HFFc6 (cell line): ENCODE data around the gene TAPBPL. TPM values are rescaled to one million over a fixed set of nuclear protein-coding genes. Genes with fewer than 3 reads are reported as not detected.
"Not testable (repeated sequence)": the region's sequence is repeated elsewhere in the genome, so short reads cannot be mapped to it uniquely, and the experiment has no call there.

Experiments used
- DNase-seq: peaks from one replicate; pipeline ENCODE4 v3.0.0-alpha.2; 2018
- H3K27ac Mint-ChIP-seq: 2 replicates; pipeline ENCODE4 v1.8.0; 2020; ENCODE audit warnings: mild to moderate bottlenecking, mixed read lengths
- H3K27me3 Mint-ChIP-seq: 2 replicates; pipeline ENCODE4 v1.8.0; 2021; ENCODE audit warnings: mild to moderate bottlenecking, moderate library complexity, mixed read lengths; ENCODE audit not compliant: insufficient read depth
- H3K36me3 Mint-ChIP-seq: 2 replicates; pipeline ENCODE4 v1.8.0; 2021; ENCODE audit warnings: low read depth, mixed read lengths
- H3K4me1 Mint-ChIP-seq: 2 replicates; pipeline ENCODE4 v1.8.0; 2020; ENCODE audit warnings: low read depth, mixed read lengths
- H3K4me3 Mint-ChIP-seq: 2 replicates; pipeline ENCODE4 v1.8.0; 2020; ENCODE audit warnings: mild to moderate bottlenecking, moderate library complexity, mixed read lengths
- H3K9me3 Mint-ChIP-seq: 2 replicates; pipeline ENCODE4 v1.8.0; 2020; ENCODE audit warnings: mild to moderate bottlenecking, mixed read lengths
- total RNA-seq, 6 experiments: library from RNA; stranded (reverse); fragmentation: NEBNext Ultra II Directional; extraction: Animal tissue kit (Norgen Biotek cat#: 25700); gene quantifications; 2 replicates in 1 of 6; 3 replicates in 5 of 6; pipeline ENCODE4 v1.2.3, GENCODE V29; 2021
- TF ChIP-seq, protein P1 (sequence below): fragments of 200-600 bp; sonication (generic); IDR thresholded peaks from 2 replicates; pipeline ENCODE4 v1.5.0; 2021; ENCODE audit warnings: antibody characterized with exemption, mild to moderate bottlenecking

TAPBPL gene
- total RNA-seq, 6 experiments from 2014 or later = 4.3 to 8.2 (median 6.5) TPM

GRCh38 chr12:6463216-6463615 is 11.4 kb downstream of the TAPBPL start:
- H3K4me1 Mint-ChIP-seq = peaks cover 14% of the 10 kb centered on the region
- TF ChIP-seq, protein P1, sequence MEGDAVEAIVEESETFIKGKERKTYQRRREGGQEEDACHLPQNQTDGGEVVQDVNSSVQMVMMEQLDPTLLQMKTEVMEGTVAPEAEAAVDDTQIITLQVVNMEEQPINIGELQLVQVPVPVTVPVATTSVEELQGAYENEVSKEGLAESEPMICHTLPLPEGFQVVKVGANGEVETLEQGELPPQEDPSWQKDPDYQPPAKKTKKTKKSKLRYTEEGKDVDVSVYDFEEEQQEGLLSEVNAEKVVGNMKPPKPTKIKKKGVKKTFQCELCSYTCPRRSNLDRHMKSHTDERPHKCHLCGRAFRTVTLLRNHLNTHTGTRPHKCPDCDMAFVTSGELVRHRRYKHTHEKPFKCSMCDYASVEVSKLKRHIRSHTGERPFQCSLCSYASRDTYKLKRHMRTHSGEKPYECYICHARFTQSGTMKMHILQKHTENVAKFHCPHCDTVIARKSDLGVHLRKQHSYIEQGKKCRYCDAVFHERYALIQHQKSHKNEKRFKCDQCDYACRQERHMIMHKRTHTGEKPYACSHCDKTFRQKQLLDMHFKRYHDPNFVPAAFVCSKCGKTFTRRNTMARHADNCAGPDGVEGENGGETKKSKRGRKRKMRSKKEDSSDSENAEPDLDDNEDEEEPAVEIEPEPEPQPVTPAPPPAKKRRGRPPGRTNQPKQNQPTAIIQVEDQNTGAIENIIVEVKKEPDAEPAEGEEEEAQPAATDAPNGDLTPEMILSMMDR = no peak
- H3K9me3 Mint-ChIP-seq = no peaks in the 10 kb centered on the region
- peaks cover 3% of the 10 kb centered on the region for H3K27me3 Mint-ChIP-seq
- no peak overlapping the region for H3K4me3 Mint-ChIP-seq
- no peak for DNase-seq
- H3K36me3 Mint-ChIP-seq = peaks cover 33% of the 10 kb centered on the region
- no peak overlapping the region for H3K27ac Mint-ChIP-seq

GRCh38 chr12:6463858-6464257 is 12.0 kb downstream of the TAPBPL start:
- Mint-ChIP-seq H3K27me3 (peaks cover 6% of the 10 kb centered on the region), H3K36me3 (peaks cover 33% of the 10 kb centered on the region), H3K27ac (no peak overlapping the region), H3K4me1 (peaks cover 21% of the 10 kb centered on the region), H3K4me3 (no peak overlapping the region), H3K9me3 (no peaks in the 10 kb centered on the region)
- TF ChIP-seq, protein P1 = no peak
- no peak for DNase-seq

DNA sequence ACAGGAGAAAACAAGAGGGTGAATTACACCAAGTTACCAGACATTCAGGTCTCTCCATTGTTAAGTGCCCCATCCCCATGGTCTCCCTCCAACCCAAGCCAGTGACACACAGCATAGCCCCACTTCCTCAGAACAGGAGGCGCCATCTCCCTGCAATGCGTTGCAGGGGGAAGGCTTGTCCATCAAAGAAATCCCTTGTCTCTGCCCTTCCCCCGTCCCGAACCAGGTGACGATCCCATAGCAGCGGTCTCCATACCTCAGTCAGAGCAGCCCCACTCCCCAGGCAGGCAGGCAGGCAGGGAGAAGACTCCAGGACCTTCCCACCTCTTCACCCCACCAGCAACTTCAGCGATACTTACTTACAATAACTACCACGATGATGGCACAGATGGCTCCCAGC is 12.7 kb downstream of the TAPBPL start:
- peaks cover 32% of the 10 kb centered on the region for H3K36me3 Mint-ChIP-seq
- DNase-seq = no peak
- TF ChIP-seq, protein P1 = no peak
- no peaks in the 10 kb centered on the region for H3K9me3 Mint-ChIP-seq
- peaks cover 27% of the 10 kb centered on the region for H3K4me1 Mint-ChIP-seq
- no peak overlapping the region for H3K27ac Mint-ChIP-seq
- no peak overlapping the region for H3K4me3 Mint-ChIP-seq
- H3K27me3 Mint-ChIP-seq = peaks cover 6% of the 10 kb centered on the region

DNA sequence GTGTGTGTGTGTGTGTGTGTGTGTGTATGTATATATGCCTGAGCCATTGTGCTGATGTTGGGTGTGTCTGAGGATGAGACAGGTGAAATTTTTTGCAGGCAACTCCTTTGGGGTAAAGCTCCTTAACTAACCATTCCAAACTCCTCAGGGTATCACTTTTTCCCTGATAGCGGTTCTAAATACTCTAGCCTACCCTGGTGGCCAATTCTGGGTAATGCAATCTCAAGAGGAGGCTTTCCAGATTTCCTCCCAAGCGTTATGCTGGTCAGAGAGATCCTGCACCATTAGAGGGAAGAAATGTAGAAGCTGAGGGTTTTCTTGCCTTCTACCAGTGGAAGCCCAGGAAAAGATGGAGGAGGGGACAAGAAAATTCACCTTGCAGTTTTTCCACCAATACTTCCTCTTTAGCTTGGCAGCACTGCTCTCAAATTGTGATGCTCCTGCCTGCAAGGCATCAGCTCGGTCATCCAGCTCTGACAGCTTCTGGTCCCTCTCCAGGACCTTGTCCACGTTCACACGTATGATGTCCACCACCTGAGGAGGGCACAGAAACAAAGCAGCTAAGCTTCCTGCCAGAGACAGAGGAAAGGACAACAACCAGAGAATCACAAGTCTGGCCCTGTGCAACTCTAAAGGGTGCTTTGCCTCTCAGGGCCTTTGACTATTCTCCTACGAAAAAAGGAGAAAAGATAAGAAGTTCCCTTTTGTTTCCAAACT is 13.8 kb downstream of the TAPBPL start:
- Mint-ChIP-seq H3K27ac (peak overlapping the region; percentile 38; the same call in 1 of the 2 replicates), H3K27me3 (peaks cover 6% of the 10 kb centered on the region), H3K36me3 (peaks cover 32% of the 10 kb centered on the region), H3K4me3 (no peak overlapping the region), H3K4me1 (peaks cover 32% of the 10 kb centered on the region), H3K9me3 (no peaks in the 10 kb centered on the region)
- TF ChIP-seq, protein P1 = peak; percentile 89
- peak; percentile 65 for DNase-seq

DNA sequence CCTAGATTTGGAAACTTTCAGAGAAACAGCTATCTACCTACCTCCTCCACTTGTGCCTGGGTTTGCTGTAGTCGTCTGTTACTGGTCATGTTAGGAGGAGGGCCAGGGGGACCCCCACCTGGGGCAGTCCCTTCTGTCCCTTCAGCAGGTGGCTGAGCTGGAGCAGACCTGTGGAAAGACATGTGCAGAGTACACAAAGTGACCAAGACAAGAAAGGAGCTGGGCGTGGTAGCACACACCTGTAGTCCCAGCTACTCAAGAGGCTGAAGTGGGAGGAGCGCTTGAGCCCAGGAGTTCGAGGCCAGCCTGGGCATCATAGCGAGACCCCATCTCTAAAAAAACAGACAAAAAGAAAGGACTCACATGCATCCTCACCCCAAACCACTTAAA is 14.3 kb downstream of the TAPBPL start:
- no peaks in the 10 kb centered on the region for H3K9me3 Mint-ChIP-seq
- TF ChIP-seq, protein P1 = no peak
- H3K27ac Mint-ChIP-seq = no peak overlapping the region
- H3K4me1 Mint-ChIP-seq = peaks cover 36% of the 10 kb centered on the region
- DNase-seq = no peak
- H3K36me3 Mint-ChIP-seq = peaks cover 32% of the 10 kb centered on the region
- H3K27me3 Mint-ChIP-seq = peaks cover 6% of the 10 kb centered on the region; the same call in 1 of the 2 replicates
- H3K4me3 Mint-ChIP-seq = no peak overlapping the region

DNA sequence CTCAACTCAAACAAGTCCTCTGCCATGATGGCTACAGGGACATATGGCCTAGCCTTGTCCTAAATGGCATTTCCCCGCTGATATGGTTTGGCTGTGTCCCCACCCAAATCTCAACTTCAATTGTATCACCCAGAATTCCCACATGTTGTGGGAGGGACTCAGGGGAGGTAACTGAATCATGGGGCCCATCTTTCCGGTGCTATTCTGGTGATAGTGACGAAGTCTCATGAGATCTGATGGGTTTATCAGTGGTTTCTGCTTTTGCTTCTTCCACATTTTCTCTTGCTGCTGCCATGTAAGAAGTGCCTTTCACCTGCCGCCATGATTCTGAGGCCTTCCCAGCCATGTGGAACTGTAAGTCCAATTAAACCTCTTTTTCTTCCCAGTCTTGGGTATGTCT is 14.9 kb downstream of the TAPBPL start:
- H3K4me3 Mint-ChIP-seq, DNase-seq, H3K9me3 Mint-ChIP-seq, H3K27me3 Mint-ChIP-seq, H3K27ac Mint-ChIP-seq: not testable (repeated sequence)
- peaks cover 42% of the 10 kb centered on the region for H3K4me1 Mint-ChIP-seq
- peaks cover 31% of the 10 kb centered on the region for H3K36me3 Mint-ChIP-seq

DNA sequence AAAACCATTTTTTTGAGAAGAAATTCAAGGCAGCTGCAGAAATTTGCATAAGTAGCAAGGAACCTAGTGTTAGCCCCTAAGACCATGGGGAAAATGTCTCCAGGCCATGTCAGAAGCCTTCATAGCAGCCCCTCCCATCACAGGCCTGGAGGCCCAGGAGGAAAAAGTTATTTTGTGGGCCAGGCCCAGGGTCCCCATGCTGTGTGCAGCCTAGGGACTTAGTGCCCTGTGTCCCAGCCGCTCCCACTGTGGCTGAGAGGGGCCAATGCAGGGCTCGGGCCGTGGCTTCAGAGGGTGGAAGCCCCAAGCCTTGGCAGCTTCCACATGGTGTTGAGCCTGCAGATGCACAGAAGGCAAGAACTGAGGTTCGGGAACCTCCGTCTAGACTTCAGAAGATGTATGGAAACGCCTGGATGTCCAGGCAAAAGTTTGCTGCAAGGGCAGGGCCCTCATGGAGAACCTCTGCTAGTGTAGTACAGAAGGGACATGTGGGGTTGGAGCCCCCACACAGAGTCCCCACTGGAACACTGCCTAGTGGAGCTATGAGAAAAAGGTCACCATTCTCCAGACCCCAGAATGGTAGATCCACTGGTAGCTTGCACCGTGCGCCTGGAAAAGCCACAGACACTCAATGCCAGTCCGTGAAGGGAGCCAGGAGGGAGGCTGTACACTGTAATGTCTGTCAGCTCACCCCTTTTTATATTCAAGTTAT is 15.9 kb downstream of the TAPBPL start:
- H3K27ac Mint-ChIP-seq = peak overlapping the region; percentile 66
- H3K9me3 Mint-ChIP-seq, DNase-seq, H3K27me3 Mint-ChIP-seq: not testable (repeated sequence)
- H3K4me1 Mint-ChIP-seq = peaks cover 49% of the 10 kb centered on the region
- peak overlapping the region; percentile 92; the same call in 1 of the 2 replicates for H3K4me3 Mint-ChIP-seq
- peaks cover 25% of the 10 kb centered on the region for H3K36me3 Mint-ChIP-seq
